ENCODE results near the gene OCA2.

DNA sequence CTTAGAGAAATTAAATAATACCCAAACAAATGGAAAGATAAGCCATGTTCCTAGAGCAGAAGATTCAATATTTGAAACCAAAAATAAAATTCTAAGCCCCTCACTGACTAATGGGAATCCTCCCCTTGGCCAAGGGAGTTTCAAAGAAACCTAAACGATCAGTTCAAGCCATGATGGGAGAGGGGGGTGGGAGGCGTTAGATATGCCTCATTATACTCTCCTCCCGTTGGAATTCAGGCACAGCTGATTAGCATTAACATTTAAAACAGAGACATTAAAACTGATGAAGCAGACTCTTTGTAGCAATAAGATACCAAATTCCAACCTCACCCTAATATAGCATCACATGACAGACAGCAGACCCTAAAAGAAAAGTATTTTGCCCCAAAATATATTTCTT is 32.9 kb downstream of the OCA2 start:
- TF ChIP-seq, protein P1, sequence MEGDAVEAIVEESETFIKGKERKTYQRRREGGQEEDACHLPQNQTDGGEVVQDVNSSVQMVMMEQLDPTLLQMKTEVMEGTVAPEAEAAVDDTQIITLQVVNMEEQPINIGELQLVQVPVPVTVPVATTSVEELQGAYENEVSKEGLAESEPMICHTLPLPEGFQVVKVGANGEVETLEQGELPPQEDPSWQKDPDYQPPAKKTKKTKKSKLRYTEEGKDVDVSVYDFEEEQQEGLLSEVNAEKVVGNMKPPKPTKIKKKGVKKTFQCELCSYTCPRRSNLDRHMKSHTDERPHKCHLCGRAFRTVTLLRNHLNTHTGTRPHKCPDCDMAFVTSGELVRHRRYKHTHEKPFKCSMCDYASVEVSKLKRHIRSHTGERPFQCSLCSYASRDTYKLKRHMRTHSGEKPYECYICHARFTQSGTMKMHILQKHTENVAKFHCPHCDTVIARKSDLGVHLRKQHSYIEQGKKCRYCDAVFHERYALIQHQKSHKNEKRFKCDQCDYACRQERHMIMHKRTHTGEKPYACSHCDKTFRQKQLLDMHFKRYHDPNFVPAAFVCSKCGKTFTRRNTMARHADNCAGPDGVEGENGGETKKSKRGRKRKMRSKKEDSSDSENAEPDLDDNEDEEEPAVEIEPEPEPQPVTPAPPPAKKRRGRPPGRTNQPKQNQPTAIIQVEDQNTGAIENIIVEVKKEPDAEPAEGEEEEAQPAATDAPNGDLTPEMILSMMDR (IDR thresholded peaks at IDR 0.05), result no peak
- TF ChIP-seq EP300 (IDR thresholded peaks at IDR 0.05) (no peak), POLR2A (IDR thresholded peaks at IDR 0.05) (no peak)
